GM12873 (cell line): ENCODE data around the gene C2orf68.

Experiments used
- TF ChIP-seq, protein P1 (sequence below): IDR thresholded peaks from 2 replicates; pipeline ENCODE4 v1.5.1; 2012; ENCODE audit warnings: low read depth, mild to moderate bottlenecking, moderate library complexity, low read length, control low read depth; ENCODE audit not compliant: insufficient read depth; ENCODE audit errors: missing control alignments

Gene C2orf68

GRCh38 chr2:85593023-85593422 lies 18.8 kb downstream of the C2orf68 start:
- TF ChIP-seq, protein P1, sequence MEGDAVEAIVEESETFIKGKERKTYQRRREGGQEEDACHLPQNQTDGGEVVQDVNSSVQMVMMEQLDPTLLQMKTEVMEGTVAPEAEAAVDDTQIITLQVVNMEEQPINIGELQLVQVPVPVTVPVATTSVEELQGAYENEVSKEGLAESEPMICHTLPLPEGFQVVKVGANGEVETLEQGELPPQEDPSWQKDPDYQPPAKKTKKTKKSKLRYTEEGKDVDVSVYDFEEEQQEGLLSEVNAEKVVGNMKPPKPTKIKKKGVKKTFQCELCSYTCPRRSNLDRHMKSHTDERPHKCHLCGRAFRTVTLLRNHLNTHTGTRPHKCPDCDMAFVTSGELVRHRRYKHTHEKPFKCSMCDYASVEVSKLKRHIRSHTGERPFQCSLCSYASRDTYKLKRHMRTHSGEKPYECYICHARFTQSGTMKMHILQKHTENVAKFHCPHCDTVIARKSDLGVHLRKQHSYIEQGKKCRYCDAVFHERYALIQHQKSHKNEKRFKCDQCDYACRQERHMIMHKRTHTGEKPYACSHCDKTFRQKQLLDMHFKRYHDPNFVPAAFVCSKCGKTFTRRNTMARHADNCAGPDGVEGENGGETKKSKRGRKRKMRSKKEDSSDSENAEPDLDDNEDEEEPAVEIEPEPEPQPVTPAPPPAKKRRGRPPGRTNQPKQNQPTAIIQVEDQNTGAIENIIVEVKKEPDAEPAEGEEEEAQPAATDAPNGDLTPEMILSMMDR, result no peak

DNA sequence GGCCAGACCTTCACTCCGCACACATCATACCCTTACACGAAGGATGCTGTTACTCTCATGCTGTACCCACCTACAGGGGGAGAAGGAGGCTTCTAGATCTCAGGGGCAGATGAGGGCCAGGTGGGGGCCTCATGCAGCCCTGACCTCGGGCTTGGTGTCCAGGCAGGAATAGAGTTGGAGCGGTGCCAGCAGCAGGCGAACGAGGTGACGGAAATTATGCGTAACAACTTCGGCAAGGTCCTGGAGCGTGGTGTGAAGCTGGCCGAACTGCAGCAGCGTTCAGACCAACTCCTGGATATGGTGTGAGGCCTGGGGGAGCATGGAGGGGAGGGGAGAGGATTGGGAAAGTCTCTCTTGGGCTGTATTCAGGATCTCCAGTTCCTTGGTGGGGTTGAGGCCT lies 20.3 kb downstream of the C2orf68 start:
- TF ChIP-seq, protein P1, result no peak

DNA sequence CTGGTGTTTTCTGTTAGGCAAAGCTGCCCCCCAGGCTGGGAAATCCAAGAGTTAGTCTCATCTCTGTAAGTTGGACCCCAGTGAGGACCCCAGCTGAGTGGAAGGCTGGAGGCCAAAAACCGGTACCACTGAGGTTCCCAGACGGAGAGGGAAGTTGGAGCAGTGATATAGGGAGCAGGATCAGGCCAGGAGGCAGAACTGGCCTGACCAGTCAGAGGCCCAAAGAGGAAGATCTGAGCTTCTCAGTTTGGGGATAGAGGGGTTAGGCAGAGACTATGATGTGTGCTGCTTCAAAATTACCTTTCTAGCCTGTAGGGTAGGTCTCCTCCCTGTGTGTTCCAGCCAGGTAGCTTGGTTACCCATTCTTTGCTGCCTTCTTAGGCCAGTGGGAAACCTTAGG lies 20.9 kb downstream of the C2orf68 start:
- TF ChIP-seq, protein P1, result no peak

GRCh38 chr2:85589982-85590791 lies 21.7 kb downstream of the C2orf68 start:
- TF ChIP-seq, protein P1, result no peak

DNA sequence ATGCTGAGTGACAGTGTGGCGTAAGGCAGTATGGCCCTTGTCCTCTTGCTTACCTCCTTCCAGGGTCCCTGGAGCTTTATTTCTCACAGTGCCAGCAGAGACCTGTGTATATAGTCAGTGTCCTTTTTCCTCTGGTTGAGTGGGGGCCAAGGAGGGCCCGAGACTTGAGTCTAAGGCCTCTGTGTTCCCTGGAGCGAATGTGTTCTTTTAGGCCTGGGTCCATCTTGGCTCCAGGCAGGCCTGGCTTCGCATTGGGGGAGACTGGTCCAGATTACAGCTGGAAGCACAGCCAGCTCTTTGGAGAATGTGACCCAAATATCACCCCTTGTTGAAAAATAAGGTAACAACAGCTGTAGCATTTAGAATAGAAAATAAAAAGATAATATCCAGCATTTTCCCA lies 22.7 kb downstream of the C2orf68 start:
- TF ChIP-seq, protein P1, result no peak

GRCh38 chr2:85588645-85589044 lies 23.2 kb downstream of the C2orf68 start:
- TF ChIP-seq, protein P1, result no peak

DNA sequence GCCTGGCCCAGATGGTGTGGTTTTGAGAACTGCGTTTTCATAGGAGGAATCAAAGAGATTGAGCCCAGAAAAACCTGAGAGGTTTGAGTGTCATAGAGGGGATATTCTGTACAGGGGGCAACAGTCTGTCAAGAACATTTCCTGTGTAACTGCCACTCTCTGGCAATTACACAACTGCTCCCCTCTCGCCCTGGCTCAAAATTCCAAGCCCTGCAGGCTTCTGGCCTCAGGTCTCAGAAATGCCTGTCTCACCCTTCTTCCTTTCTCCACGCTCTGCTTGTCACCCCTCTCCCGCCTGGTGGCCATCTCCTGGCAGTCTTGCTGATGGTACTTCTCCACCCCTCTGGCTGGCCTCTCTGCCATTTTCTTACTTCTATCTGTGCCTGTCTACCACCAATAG lies 23.6 kb downstream of the C2orf68 start:
- TF ChIP-seq, protein P1, result no peak
